HepG2 (cell line): ENCODE data around the gene RHOBTB1. TPM values are rescaled to one million over a fixed set of nuclear protein-coding genes. Genes with fewer than 3 reads are reported as not detected.

Experiments
- ATAC-seq: fragments of 200-7000 bp; cut with Tn5 transposase; 3 replicates; pipeline ENCODE4 v1.9.1; 2020; ENCODE audit warnings: mild to moderate bottlenecking, moderate library complexity
- BruUV-seq: library from RNA; stranded (reverse); fragments of 400-500 nt; replicated peaks from 2 replicates; lab custom pipeline; 2021; lab: Mats Ljungman, UMichigan
- CTCF ChIA-PET: fragments of 300-600 bp; formaldehyde crosslinking; extraction: SDS; loops from one replicate; lab custom pipeline; 2021; ENCODE audit warnings: low total read pairs, inconsistent platforms, low intra/inter-chr PET ratio; lab: Yijun Ruan, JAX
- POLR2A ChIA-PET: fragments of 350-600 bp; sonication (Branson Sonifier 250); formaldehyde crosslinking; loops from one replicate; lab custom pipeline; 2020; ENCODE audit warnings: antibody characterized with exemption, inconsistent platforms; lab: Yijun Ruan, JAX
- DNase-seq: peaks from one replicate; pipeline ENCODE4 v3.0.0-alpha.2; 2015; ENCODE audit warnings: low spot score
- FAIRE-seq: peaks from 3 replicates; lab custom pipeline; 2011; peaks lifted over from hg19 to GRCh38; lab: Jason Lieb, UNC
- H2AFZ ChIP-seq: one replicate; pipeline ENCODE4 v1.6.1; 2011; ENCODE audit warnings: low read length, inconsistent platforms
- H3K27ac ChIP-seq: fragments of 300-600 bp; 3 replicates; pipeline ENCODE4 v1.8.0; 2011; ENCODE audit warnings: mixed run types, mild to moderate bottlenecking, mixed read lengths, low read length, inconsistent platforms; ENCODE audit not compliant: insufficient read depth; ENCODE audit errors: extremely low read length
- H3K27me3 ChIP-seq, 2 experiments: fragments of 200-600 bp in 1 of 2; 2 replicates in 1 of 2; 3 replicates in 1 of 2; pipeline versions ENCODE4 v1.6.0 to v1.8.0; 2011; ENCODE audit warnings: low read length in 2 of 2, mild to moderate bottlenecking in 2 of 2, moderate library complexity in 2 of 2, inconsistent platforms in 1 of 2; ENCODE audit not compliant: insufficient read depth in 2 of 2, control insufficient read depth in 1 of 2
- H3K36me3 ChIP-seq, 2 experiments: fragments of 200-600 bp in 1 of 2; replicated peaks in 1 of 2; 2 replicates in 1 of 2; 3 replicates in 1 of 2; pipeline versions ENCODE4 v1.5.1 to v1.8.0; 2011; ENCODE audit warnings: low read length in 2 of 2, inconsistent platforms in 1 of 2; ENCODE audit not compliant: insufficient read depth in 2 of 2, control insufficient read depth in 1 of 2
- H3K4me1 ChIP-seq: 2 replicates; pipeline ENCODE4 v1.5.1; 2012; ENCODE audit warnings: low read length, inconsistent platforms; ENCODE audit not compliant: insufficient read depth
- H3K4me2 ChIP-seq: 2 replicates; pipeline ENCODE4 v1.6.0; 2011; ENCODE audit warnings: low read depth, low read length, inconsistent platforms
- H3K4me3 ChIP-seq, 3 experiments: fragments of 200-600 bp in 1 of 3; sonication (generic), shearing (Covaris generic) in 1 of 3; replicated peaks in 1 of 3; 2 replicates each; pipeline ENCODE4 v1.5.1; 2011 to 2016; ENCODE audit warnings: low read length in 3 of 3, inconsistent platforms in 2 of 3, low read depth in 2 of 3, mild to moderate bottlenecking in 2 of 3, control low read depth in 1 of 3, mixed read lengths in 1 of 3; ENCODE audit not compliant: insufficient read depth in 1 of 3
- H3K79me2 ChIP-seq: one replicate; pipeline ENCODE4 v1.6.1; 2011; ENCODE audit warnings: low read length, inconsistent platforms; ENCODE audit not compliant: insufficient read depth
- H3K9ac ChIP-seq: 2 replicates; pipeline ENCODE4 v1.6.0; 2011; ENCODE audit warnings: mild to moderate bottlenecking, low read depth, low read length, inconsistent platforms; ENCODE audit not compliant: insufficient read depth
- H3K9me3 ChIP-seq: 2 replicates; pipeline ENCODE4 v1.5.1; 2012; ENCODE audit warnings: mild to moderate bottlenecking, low read length
- H4K20me1 ChIP-seq: 2 replicates; pipeline ENCODE4 v1.6.0; 2011; ENCODE audit warnings: inconsistent platforms, mild to moderate bottlenecking, low read length, moderate library complexity; ENCODE audit not compliant: insufficient read depth
- HDAC6 ChIP-seq: fragments of 200-600 bp; sonication (generic); IDR thresholded peaks from 2 replicates; pipeline ENCODE4 v1.7.0; 2017; ENCODE audit warnings: mild to moderate bottlenecking, antibody characterized with exemption, low read length, low read depth
- KAT7 ChIP-seq: IDR thresholded peaks from 2 replicates; pipeline ENCODE4 v1.6.1; 2018; ENCODE audit warnings: borderline replicate concordance, missing compliant biosample characterization
- MBNL3 ChIP-seq: fragments of 250-450 bp; sonication (Bioruptor Pico); conservative IDR thresholded peaks from 2 replicates; pipeline ENCODE4 v1.8.0; 2022; ENCODE audit warnings: mild to moderate bottlenecking, inconsistent platforms
- MEF2D ChIP-seq: sonication (generic); formaldehyde crosslinking; IDR thresholded peaks from 2 replicates; pipeline ENCODE4 v1.5.1; 2020; ENCODE audit warnings: mild to moderate bottlenecking, missing genetic modification reagents
- PHF5A ChIP-seq: IDR thresholded peaks from one replicate; pipeline ENCODE4 v1.6.1; 2018; ENCODE audit warnings: low read depth, missing genetic modification reagents; ENCODE audit not compliant: unreplicated experiment
- SRSF1 ChIP-seq: fragments of 200-400 bp; formaldehyde crosslinking; optimal IDR thresholded peaks from 2 replicates; pipeline ENCODE3; 2017; ENCODE audit warnings: mild to moderate bottlenecking, low read depth, low read length, moderate library complexity
- TBL1XR1 ChIP-seq: fragments of 150-350 bp; IDR thresholded peaks from 2 replicates; pipeline ENCODE4 v1.6.1; 2014; ENCODE audit warnings: borderline replicate concordance, low read length; ENCODE audit not compliant: partially characterized antibody
- U2AF1 ChIP-seq: fragments of 200-400 bp; formaldehyde crosslinking; optimal IDR thresholded peaks from 2 replicates; pipeline ENCODE3; 2017; ENCODE audit warnings: mild to moderate bottlenecking, low read depth, low read length
- ZFP36 ChIP-seq: fragments of 150-350 bp; IDR thresholded peaks from 2 replicates; pipeline ENCODE4 v1.6.1; 2018; ENCODE audit warnings: borderline replicate concordance, low read length, low read depth; ENCODE audit not compliant: partially characterized antibody
- ZNF24 ChIP-seq: fragments of 450-650 bp; IDR thresholded peaks from 2 replicates; pipeline ENCODE4 v1.6.1; 2017; ENCODE audit warnings: antibody characterized with exemption, mild to moderate bottlenecking
- ZNF451 ChIP-seq: sonication (generic); formaldehyde crosslinking; IDR thresholded peaks from 2 replicates; pipeline ENCODE4 v1.5.0; 2020; ENCODE audit warnings: mild to moderate bottlenecking, missing genetic modification reagents
- ZNF782 ChIP-seq: sonication (generic); formaldehyde crosslinking; IDR thresholded peaks from 2 replicates; pipeline ENCODE4 v1.4.0; 2020; ENCODE audit warnings: missing genetic modification reagents, mild to moderate bottlenecking, borderline replicate concordance
- ZNF891 ChIP-seq: sonication (generic); formaldehyde crosslinking; IDR thresholded peaks from 2 replicates; pipeline ENCODE4 v1.5.0; 2020; ENCODE audit warnings: mild to moderate bottlenecking, missing genetic modification reagents
- WGBS: methylation state at CpG from one replicate; pipeline ENCODE4 v1.1.6; 2017; ENCODE audit warnings: low lambda C conversion rate; 5-methylcytosine and 5-hydroxymethylcytosine counted together
- in situ Hi-C: cut with HindIII; loops from 2 replicates; pipeline ENCODE4 v1.10.0; 2017; ENCODE audit warnings: low pct_unique_long_range_greater_than_20kb; ENCODE audit not compliant: extremely low pct_ligation_motif_present
- intact Hi-C: fragments of 100-400 bp; cut with micrococcal nuclease; formaldehyde crosslinking; loops from one replicate; pipeline ENCODE4 v1.10.0; 2022; ENCODE audit not compliant: unreplicated experiment
- polyA plus RNA-seq, 8 experiments: library from polyadenylated mRNA; depleted of rRNA in 3 of 8; stranded (reverse) in 7 of 8; unstranded in 1 of 8; fragments of >200 nt; fragmentation: Illumina TruSeq in 4 of 8; extraction: Trizol in 4 of 8; gene quantifications; 2 replicates each; pipeline versions ENCODE4 v1.2.1 to v1.2.3, GENCODE V29; 2011 to 2016; ENCODE audit warnings: low read depth in 4 of 8, missing spikeins in 1 of 8, mixed read lengths in 1 of 8; ENCODE audit not compliant: insufficient read depth in 1 of 8
- total RNA-seq, 5 experiments: library from RNA; depleted of rRNA; stranded (reverse); fragments of >200 nt; fragmentation: Illumina TruSeq; extraction: Trizol; gene quantifications; 2 replicates each; pipeline ENCODE4 v1.2.3, GENCODE V29; 2016; ENCODE audit warnings: low read depth in 1 of 5
- TF ChIP-seq, protein P1 (sequence below): IDR thresholded peaks from 2 replicates; pipeline ENCODE4 v1.6.1; 2018; ENCODE audit warnings: missing genetic modification reagents, mild to moderate bottlenecking, missing compliant biosample characterization
- TF ChIP-seq, protein P2 (sequence below): sonication (generic); formaldehyde crosslinking; IDR thresholded peaks from 2 replicates; pipeline ENCODE4 v1.4.0; 2020; ENCODE audit warnings: missing genetic modification reagents, mild to moderate bottlenecking, borderline replicate concordance
- TF ChIP-seq, protein P3 (sequence below): sonication (generic); formaldehyde crosslinking; IDR thresholded peaks from 2 replicates; pipeline ENCODE4 v1.4.0; 2020; ENCODE audit warnings: low read depth, mild to moderate bottlenecking, missing genetic modification reagents

RHOBTB1 gene
- total and polyA plus RNA-seq, 2 of the 13 experiments (the other 11 are each of a cell fraction or from before 2014, with no cell fraction given) = 18.8 to 59.5 TPM

DNA sequence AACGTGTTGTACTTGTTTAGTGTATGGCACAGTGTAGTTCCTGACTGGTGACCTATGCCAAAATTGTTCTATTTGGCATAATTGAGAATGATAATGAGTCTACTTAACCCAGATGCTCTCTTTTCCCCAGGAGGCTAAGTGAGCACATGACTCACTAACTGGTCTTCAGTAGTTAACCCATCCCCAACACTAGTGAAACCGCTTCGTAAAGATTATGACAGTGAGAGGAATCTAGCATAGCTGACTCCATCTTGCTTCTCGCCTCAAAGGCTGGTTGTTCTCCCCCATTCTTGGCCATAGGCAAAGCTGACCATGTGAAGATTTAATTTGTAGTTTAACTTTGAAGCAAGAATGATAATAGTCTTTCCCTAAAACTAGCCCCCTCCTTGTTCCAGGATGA is 118.5 kb downstream of the RHOBTB1 start (continued):
- TF ChIP-seq ZNF891 (CRISPR knock-in tag) = no peak

DNA sequence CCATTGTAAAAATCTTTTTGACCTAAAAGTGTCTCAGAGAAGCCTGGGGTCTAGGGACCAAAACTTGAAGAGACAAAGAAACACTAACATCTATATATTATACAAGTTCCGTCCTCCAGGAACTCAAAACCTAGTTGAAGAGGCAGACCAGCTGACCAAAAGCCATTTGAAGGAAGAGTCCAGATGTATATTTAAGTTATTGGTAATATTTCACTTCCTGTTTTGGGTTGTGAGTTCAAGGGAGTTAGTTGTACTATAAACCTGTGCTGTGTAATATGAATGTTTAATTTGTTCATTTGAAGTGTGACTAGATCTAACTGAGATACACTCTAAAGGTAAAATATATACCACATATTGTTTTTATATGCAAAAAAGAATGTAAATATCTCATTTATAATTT is 120.7 kb downstream of the RHOBTB1 start:
- Histone ChIP-seq H3K4me1 (peaks cover 13% of the 10 kb centered on the region; the same call in 1 of the 2 replicates), H2AFZ (no peak overlapping the region), H3K27ac (no peak overlapping the region), H3K4me2 (no peak overlapping the region), H3K9me3 (no peaks in the 10 kb centered on the region), H4K20me1 (no peaks in the 10 kb centered on the region), H3K4me3 (no peak overlapping the region), H3K27me3 (no peaks in the 10 kb centered on the region), H3K36me3 (no peaks in the 10 kb centered on the region), H3K79me2 (no peaks in the 10 kb centered on the region), H3K9ac (no peak overlapping the region)
- FAIRE-seq (no peak), ATAC-seq (no peak), DNase-seq (no peak)
- in situ Hi-C loops (loop anchor here (5.0 to 25.0 kb wide), 3 partner anchors 141 to 789 kb away; no protein-coding TSS in a partner anchor), intact Hi-C loops (loop anchor here (10.0 kb wide), 1 partner anchor 321 kb away; no protein-coding TSS in a partner anchor)
- TF ChIP-seq U2AF1 (no peak), ZNF24 (no peak), MBNL3 (no peak), SRSF1 (no peak), HDAC6 (no peak), ZFP36 (no peak), MEF2D (CRISPR knock-in tag) (no peak), ZNF782 (no peak), TBL1XR1 (no peak), KAT7 (CRISPR knock-in tag) (no peak), ZNF451 (CRISPR knock-in tag) (no peak), PHF5A (CRISPR knock-in tag) (no peak)
- TF ChIP-seq, protein P1, sequence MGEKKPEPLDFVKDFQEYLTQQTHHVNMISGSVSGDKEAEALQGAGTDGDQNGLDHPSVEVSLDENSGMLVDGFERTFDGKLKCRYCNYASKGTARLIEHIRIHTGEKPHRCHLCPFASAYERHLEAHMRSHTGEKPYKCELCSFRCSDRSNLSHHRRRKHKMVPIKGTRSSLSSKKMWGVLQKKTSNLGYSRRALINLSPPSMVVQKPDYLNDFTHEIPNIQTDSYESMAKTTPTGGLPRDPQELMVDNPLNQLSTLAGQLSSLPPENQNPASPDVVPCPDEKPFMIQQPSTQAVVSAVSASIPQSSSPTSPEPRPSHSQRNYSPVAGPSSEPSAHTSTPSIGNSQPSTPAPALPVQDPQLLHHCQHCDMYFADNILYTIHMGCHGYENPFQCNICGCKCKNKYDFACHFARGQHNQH (CRISPR knock-in tag) = no peak
- TF ChIP-seq, protein P2, sequence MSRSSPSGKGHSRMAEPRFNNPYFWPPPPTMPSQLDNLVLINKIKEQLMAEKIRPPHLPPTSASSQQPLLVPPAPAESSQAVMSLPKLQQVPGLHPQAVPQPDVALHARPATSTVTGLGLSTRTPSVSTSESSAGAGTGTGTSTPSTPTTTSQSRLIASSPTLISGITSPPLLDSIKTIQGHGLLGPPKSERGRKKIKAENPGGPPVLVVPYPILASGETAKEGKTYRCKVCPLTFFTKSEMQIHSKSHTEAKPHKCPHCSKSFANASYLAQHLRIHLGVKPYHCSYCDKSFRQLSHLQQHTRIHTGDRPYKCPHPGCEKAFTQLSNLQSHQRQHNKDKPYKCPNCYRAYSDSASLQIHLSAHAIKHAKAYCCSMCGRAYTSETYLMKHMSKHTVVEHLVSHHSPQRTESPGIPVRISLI (CRISPR knock-in tag) = no peak
- TF ChIP-seq, protein P3, sequence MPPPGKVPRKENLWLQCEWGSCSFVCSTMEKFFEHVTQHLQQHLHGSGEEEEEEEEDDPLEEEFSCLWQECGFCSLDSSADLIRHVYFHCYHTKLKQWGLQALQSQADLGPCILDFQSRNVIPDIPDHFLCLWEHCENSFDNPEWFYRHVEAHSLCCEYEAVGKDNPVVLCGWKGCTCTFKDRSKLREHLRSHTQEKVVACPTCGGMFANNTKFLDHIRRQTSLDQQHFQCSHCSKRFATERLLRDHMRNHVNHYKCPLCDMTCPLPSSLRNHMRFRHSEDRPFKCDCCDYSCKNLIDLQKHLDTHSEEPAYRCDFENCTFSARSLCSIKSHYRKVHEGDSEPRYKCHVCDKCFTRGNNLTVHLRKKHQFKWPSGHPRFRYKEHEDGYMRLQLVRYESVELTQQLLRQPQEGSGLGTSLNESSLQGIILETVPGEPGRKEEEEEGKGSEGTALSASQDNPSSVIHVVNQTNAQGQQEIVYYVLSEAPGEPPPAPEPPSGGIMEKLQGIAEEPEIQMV = no peak
- POLR2A ChIA-PET = no interaction called here
- CTCF ChIA-PET = no interaction called here
- BruUV-seq = no TSS peak
- 79% methylated on average over 1 of the region's 1 CpG for WGBS
